Measurements from ENCODE around the gene WNT3A.

DNA sequence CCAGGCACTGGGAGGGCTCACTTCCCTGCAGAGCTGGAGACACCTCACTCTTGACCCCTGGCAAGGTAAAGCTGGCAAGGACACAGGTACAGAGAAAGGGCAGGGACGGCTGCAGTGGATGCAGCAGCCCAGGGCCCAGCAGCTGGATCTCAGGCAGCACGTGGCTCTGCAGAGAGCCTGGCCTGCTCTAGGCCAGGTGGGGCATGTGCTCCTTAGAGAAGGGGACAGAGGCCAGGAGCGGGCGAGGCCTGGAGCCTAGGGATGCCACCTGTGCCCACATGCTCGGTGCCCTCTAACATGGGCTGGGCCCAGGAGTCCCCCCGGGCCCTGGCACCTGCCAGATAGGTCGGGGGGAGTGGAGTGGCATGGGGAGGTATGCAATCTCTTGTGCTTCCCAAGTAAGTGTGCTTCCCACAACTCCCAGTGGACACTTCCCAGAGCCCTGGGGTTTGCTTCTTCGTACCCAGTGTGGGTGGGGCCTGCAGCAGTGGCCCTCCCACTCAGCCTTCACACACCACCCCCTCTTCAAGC lies 30.0 kb downstream of the WNT3A start:
- TF ChIP-seq, protein P1, sequence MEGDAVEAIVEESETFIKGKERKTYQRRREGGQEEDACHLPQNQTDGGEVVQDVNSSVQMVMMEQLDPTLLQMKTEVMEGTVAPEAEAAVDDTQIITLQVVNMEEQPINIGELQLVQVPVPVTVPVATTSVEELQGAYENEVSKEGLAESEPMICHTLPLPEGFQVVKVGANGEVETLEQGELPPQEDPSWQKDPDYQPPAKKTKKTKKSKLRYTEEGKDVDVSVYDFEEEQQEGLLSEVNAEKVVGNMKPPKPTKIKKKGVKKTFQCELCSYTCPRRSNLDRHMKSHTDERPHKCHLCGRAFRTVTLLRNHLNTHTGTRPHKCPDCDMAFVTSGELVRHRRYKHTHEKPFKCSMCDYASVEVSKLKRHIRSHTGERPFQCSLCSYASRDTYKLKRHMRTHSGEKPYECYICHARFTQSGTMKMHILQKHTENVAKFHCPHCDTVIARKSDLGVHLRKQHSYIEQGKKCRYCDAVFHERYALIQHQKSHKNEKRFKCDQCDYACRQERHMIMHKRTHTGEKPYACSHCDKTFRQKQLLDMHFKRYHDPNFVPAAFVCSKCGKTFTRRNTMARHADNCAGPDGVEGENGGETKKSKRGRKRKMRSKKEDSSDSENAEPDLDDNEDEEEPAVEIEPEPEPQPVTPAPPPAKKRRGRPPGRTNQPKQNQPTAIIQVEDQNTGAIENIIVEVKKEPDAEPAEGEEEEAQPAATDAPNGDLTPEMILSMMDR (IDR thresholded peaks at IDR 0.05; ENCODE audit: low read length) = no peak
- no peak for TF ChIP-seq EZH2 (IDR thresholded peaks at IDR 0.05; ENCODE audit: borderline replicate concordance, low read length)

Measured in OCI-LY1 (cell line).